ENCODE results near the gene CXCL12.

The CXCL12 gene

DNA sequence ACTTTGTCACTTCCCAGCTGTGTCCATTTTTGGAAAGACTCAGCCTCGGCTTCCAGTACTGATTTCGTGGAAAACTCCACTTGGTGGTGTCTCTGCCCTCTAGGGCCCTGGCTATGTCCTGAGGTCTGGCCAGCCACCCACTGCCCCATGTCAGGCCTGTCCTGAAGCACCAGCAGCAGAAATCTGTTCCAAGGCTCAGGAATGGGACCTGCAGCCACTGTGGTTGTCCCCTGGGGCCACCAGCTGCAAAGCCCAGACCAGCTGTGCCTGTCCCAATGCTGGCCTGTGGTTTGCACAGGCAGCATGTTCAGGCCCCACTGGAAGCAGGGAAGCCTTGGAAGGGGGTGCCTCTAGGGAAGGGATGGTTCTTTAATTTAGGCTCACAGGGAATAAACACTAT is 21.2 kb downstream of the CXCL12 start:
- no peak for DNase-seq (ENCODE audit: low read depth, low spot score)
- ChIA-PET POLR2A (no interaction called here), CTCF (no interaction called here)
- no peak overlapping the region for H3K4me3 ChIP-seq (ENCODE audit: low read depth, low read length)
- TF ChIP-seq, protein P1, sequence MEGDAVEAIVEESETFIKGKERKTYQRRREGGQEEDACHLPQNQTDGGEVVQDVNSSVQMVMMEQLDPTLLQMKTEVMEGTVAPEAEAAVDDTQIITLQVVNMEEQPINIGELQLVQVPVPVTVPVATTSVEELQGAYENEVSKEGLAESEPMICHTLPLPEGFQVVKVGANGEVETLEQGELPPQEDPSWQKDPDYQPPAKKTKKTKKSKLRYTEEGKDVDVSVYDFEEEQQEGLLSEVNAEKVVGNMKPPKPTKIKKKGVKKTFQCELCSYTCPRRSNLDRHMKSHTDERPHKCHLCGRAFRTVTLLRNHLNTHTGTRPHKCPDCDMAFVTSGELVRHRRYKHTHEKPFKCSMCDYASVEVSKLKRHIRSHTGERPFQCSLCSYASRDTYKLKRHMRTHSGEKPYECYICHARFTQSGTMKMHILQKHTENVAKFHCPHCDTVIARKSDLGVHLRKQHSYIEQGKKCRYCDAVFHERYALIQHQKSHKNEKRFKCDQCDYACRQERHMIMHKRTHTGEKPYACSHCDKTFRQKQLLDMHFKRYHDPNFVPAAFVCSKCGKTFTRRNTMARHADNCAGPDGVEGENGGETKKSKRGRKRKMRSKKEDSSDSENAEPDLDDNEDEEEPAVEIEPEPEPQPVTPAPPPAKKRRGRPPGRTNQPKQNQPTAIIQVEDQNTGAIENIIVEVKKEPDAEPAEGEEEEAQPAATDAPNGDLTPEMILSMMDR (IDR thresholded peaks at IDR 0.05; ENCODE audit: insufficient read depth, low read length, missing control alignments): no peak

DNA sequence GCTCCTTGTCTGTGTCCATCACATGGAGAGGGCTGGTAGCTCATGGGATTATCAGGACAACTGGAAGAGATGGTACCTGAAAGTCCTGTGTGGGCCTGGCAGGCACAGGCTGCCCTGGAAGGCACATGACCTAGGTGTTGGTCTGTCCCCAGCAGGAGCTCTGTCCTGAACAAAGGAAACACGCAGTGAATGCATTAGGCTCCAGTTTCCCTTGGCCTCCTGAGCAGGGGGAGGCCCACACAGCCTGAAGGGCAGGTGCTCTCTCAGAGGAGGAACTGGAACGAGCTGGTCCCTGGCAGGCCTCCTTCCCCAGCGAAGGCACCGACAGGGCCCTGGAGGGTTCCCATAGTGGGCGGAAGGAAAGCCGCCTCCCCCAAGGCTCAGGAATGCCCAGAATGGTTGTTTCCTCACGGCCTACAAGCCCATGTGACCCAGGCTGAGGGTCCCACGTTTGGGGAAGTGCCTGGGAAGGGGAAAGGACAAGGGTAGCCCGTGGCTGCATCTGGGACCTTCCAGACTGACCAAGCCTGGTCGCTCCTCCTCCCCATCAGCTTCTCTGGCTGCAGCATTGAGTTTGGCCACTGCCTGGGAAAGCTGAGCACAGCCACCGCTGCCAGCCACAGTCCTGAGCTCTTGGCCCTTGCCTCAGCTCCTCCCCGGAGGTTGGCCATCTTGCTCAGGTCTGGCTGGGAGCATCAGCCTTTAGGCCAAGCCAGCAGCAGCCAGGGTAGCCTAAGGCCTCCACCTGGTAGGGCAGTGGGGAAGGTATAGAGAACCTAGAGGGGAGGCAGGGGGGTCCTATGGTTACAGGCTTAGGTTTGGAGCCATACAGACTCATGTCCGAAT is 21.8 kb downstream of the CXCL12 start:
- CTCF ChIA-PET: no interaction called here
- TF ChIP-seq, protein P1 (IDR thresholded peaks at IDR 0.05; ENCODE audit: insufficient read depth, low read length, missing control alignments): no peak
- POLR2A ChIA-PET: no interaction called here
- no peak overlapping the region for H3K4me3 ChIP-seq (ENCODE audit: low read depth, low read length)
- DNase-seq (ENCODE audit: low read depth, low spot score): no peak

DNA sequence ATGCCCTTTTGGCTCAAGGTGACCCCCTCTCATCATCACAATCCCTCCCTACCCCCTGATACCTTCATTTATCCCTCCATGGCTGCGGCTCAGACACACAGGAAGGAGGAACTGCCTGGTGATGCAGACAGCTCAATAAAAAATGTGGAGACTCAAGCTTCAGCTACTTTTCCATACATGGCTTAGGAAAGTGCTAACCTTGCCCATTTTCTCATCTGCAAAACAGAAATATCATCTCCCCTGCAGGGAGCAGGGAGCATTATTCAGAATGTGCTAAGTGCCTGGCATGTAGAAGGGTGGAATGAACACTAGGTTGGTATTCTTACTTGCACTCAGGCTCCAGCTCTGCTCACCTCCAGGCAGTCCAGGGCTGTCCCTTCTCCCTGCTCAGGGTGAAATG is 23.8 kb downstream of the CXCL12 start:
- TF ChIP-seq, protein P1 (IDR thresholded peaks at IDR 0.05; ENCODE audit: insufficient read depth, low read length, missing control alignments): no peak
- ChIA-PET CTCF (no interaction called here), POLR2A (no interaction called here)
- H3K4me3 ChIP-seq (ENCODE audit: low read depth, low read length): no peak overlapping the region
- no peak for DNase-seq (ENCODE audit: low read depth, low spot score)

DNA sequence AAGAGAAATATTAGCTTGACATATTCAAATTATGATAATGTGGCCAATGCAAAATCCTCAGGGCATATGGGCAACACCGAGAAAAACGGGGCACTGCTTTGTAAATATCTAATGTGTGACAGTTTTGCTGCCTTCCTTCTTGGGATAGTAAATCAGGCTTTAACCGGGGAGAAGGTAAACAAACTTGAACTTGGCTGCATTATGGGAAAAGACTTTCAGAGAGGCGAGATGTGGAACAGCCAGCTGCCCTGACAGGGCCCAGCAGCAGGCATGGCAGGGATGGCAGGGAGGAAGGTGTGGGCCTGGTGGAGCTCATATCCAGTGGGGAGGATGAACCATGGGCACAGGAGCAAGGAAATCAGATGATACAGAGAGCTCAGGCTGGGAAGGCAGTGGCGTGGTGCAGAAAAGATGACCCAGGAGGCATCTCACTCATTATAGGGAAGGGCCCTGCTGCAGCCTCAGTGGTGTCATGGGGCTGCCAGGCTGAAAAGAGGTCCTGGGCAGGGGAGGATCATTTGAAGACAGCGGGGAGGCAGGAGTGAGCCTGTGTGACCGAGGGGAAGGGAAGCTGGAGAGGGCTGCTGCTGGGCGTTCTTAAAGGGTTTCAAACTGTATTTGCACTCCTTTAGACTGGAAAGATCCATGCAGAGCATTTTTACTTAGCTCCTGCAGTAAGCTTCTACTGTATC is 26.7 kb downstream of the CXCL12 start:
- CTCF ChIA-PET: interaction anchor here (1.2 to 1.5 kb wide), 3 partner anchors 18 to 691 kb away, joined by 3 to 4 read pairs (median 3); no protein-coding TSS in a partner anchor
- no peak for DNase-seq (ENCODE audit: low read depth, low spot score)
- no peak overlapping the region for H3K4me3 ChIP-seq (ENCODE audit: low read depth, low read length)
- POLR2A ChIA-PET: no interaction called here
- TF ChIP-seq, protein P1 (IDR thresholded peaks at IDR 0.05; ENCODE audit: insufficient read depth, low read length, missing control alignments): no peak

DNA sequence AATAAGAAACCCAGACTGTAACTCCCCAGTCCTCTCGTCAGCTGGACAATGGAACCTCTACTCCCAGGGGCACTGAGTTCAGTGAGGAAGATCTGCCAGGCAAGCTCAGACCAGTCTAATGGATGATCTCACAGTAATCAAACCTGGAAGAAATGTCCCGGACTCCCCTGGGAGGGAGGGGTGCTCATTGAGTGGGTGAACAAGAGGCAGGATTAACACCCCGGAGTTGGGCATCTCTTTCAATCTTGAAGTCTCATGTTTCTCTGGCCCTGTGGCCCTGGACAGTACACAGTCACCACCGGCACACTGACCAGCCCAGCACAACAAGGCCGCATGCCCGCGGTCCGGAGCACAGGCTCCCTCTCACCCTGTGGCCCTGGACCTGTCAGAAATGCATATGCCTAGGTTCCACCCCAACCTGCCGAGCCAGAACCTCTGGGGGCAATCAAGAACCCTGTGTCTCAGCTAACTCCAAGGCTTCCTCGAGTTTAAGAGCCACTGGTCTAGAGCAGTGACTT is 27.8 kb downstream of the CXCL12 start:
- POLR2A ChIA-PET: no interaction called here
- TF ChIP-seq, protein P1 (IDR thresholded peaks at IDR 0.05; ENCODE audit: insufficient read depth, low read length, missing control alignments): no peak
- CTCF ChIA-PET: interaction anchor here (1.5 kb wide), 1 partner anchor 671 kb away, joined by 4 read pairs; no protein-coding TSS in a partner anchor

More for the DNA sequence above, 27.8 kb downstream of the CXCL12 start:
- H3K4me3 ChIP-seq (ENCODE audit: low read depth, low read length): no peak overlapping the region
- no peak for DNase-seq (ENCODE audit: low read depth, low spot score)

Measured in AG04449 (cell line).